Measurements from ENCODE around the gene HELZ. TPM values are rescaled to one million over a fixed set of nuclear protein-coding genes. Genes with fewer than 3 reads are reported as not detected.

HELZ gene
- total and polyA plus RNA-seq, 4 donors: 3.8 to 69.2 (median 25.7) TPM

DNA sequence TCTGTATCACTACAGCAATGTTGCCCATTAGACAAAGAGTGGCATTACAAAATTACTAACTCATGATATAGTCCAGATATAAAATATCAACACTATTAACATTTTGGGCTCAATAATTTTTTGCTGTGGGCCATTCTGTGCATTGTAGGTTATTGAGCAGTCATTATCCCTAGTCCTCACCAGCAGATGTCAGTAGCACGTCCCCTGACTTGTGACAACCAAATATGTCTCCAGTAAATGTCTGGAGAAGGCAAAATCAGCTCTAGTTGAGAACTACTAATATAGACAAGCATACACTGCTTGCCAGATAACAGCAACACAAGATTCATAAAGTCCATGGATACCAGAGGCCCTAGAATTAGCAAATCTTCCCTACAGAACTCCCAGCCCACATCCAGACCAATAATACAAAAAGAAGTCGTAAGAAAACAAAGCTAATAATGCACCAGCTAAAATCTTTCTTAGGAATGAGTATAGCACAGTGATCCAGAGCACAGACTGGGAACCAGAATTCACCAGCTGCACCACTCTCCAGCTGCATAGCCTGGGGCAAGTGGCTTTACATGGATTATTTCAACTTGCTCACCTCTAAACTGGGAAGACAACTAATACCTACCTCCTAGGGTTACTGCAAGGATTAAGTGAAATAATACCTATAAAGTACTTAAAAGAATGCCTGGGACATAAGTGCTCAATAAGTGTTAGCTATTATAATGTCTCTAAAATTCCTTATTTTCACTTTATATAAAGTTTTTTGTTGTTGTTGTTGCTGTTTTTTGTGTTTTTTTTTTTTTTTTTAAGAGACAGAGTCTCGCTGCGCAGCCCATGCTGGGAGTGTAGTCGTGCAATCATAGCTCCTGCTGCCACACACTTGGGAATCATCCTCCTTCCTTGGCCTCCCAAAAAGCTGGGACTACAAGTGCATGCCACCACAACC, 23.7 kb downstream of the HELZ start (continued):
- TF ChIP-seq, protein P1, sequence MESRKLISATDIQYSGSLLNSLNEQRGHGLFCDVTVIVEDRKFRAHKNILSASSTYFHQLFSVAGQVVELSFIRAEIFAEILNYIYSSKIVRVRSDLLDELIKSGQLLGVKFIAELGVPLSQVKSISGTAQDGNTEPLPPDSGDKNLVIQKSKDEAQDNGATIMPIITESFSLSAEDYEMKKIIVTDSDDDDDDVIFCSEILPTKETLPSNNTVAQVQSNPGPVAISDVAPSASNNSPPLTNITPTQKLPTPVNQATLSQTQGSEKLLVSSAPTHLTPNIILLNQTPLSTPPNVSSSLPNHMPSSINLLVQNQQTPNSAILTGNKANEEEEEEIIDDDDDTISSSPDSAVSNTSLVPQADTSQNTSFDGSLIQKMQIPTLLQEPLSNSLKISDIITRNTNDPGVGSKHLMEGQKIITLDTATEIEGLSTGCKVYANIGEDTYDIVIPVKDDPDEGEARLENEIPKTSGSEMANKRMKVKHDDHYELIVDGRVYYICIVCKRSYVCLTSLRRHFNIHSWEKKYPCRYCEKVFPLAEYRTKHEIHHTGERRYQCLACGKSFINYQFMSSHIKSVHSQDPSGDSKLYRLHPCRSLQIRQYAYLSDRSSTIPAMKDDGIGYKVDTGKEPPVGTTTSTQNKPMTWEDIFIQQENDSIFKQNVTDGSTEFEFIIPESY (IDR thresholded peaks at IDR 0.05): no peak

DNA sequence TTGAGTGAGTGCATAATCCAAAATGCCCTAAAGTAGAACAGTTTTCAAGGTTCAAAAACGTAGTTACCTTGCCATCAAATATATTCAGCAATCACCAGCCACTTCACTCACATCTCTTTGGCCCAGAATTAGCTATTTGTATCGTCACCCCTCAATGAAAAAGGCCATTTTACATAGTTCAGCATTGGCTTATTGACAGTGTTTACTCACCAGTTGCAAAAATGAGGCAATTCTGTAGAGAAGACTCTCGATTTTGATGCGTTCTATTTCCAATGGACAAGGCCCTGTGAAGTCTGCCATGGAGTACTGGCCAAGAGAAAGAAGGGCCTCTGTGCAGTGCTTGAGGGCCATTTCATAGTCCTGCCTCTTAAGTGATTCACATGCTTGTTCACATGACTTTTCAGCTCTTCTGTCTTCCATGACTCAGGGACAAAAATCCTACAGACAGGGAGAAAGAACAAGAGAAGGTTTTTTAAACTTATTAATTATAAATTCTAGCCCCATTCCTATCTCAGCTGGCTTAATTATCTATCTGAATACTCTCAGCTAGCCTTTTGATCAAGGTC, 26.5 kb downstream of the HELZ start:
- no peak overlapping the region for H3K9ac ChIP-seq (ENCODE audit: low read depth in 1 of 2, low read length in 2 of 2)
- H3K4me3 ChIP-seq (ENCODE audit: low read depth in 1 of 3, low read length in 3 of 3): no peak overlapping the region
- H3K27ac ChIP-seq (ENCODE audit: low read depth in 1 of 2, low read length in 2 of 2): peak overlapping the region in 1 of 2 donors; percentile 52
- no peak for DNase-seq (ENCODE audit: low spot score)
- peak; percentile 62 for TF ChIP-seq FOXA2 (IDR thresholded peaks at IDR 0.05)
- TF ChIP-seq, protein P2, sequence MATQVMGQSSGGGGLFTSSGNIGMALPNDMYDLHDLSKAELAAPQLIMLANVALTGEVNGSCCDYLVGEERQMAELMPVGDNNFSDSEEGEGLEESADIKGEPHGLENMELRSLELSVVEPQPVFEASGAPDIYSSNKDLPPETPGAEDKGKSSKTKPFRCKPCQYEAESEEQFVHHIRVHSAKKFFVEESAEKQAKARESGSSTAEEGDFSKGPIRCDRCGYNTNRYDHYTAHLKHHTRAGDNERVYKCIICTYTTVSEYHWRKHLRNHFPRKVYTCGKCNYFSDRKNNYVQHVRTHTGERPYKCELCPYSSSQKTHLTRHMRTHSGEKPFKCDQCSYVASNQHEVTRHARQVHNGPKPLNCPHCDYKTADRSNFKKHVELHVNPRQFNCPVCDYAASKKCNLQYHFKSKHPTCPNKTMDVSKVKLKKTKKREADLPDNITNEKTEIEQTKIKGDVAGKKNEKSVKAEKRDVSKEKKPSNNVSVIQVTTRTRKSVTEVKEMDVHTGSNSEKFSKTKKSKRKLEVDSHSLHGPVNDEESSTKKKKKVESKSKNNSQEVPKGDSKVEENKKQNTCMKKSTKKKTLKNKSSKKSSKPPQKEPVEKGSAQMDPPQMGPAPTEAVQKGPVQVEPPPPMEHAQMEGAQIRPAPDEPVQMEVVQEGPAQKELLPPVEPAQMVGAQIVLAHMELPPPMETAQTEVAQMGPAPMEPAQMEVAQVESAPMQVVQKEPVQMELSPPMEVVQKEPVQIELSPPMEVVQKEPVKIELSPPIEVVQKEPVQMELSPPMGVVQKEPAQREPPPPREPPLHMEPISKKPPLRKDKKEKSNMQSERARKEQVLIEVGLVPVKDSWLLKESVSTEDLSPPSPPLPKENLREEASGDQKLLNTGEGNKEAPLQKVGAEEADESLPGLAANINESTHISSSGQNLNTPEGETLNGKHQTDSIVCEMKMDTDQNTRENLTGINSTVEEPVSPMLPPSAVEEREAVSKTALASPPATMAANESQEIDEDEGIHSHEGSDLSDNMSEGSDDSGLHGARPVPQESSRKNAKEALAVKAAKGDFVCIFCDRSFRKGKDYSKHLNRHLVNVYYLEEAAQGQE (IDR thresholded peaks at IDR 0.05): no peak
- TF ChIP-seq, protein P3, sequence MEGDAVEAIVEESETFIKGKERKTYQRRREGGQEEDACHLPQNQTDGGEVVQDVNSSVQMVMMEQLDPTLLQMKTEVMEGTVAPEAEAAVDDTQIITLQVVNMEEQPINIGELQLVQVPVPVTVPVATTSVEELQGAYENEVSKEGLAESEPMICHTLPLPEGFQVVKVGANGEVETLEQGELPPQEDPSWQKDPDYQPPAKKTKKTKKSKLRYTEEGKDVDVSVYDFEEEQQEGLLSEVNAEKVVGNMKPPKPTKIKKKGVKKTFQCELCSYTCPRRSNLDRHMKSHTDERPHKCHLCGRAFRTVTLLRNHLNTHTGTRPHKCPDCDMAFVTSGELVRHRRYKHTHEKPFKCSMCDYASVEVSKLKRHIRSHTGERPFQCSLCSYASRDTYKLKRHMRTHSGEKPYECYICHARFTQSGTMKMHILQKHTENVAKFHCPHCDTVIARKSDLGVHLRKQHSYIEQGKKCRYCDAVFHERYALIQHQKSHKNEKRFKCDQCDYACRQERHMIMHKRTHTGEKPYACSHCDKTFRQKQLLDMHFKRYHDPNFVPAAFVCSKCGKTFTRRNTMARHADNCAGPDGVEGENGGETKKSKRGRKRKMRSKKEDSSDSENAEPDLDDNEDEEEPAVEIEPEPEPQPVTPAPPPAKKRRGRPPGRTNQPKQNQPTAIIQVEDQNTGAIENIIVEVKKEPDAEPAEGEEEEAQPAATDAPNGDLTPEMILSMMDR (IDR thresholded peaks at IDR 0.05; ENCODE audit: low read depth, low read length, missing input control): no peak
- no peak for TF ChIP-seq SP1 (IDR thresholded peaks at IDR 0.05)
- peak in 1 of 2 donors; percentile 27 for TF ChIP-seq JUND (IDR thresholded peaks at IDR 0.05)
- TF ChIP-seq, protein P1 (IDR thresholded peaks at IDR 0.05): no peak
- TF ChIP-seq HNF4G (IDR thresholded peaks at IDR 0.05): no peak
- peak; percentile 30 for TF ChIP-seq FOXA1 (IDR thresholded peaks at IDR 0.05)
- TF ChIP-seq YY1 (IDR thresholded peaks at IDR 0.05): peak; percentile 64
- no peak for TF ChIP-seq HNF4A (conservative IDR thresholded peaks at IDR 0.05)
- TF ChIP-seq, protein P4, sequence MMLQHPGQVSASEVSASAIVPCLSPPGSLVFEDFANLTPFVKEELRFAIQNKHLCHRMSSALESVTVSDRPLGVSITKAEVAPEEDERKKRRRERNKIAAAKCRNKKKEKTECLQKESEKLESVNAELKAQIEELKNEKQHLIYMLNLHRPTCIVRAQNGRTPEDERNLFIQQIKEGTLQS (IDR thresholded peaks at IDR 0.05): peak; percentile 67
- no peak for TF ChIP-seq EGR1 (IDR thresholded peaks at IDR 0.05; ENCODE audit: low read depth in 2 of 2)
- no peak for TF ChIP-seq GABPA (IDR thresholded peaks at IDR 0.05 in 1 of 2, conservative IDR thresholded peaks at IDR 0.05 in 1 of 2)
- no peak for TF ChIP-seq RAD21 (IDR thresholded peaks at IDR 0.05)
- TF ChIP-seq TAF1 (conservative IDR thresholded peaks at IDR 0.05): no peak
- no peak for TF ChIP-seq NR2F2 (IDR thresholded peaks at IDR 0.05)
- no peak for TF ChIP-seq RXRA (IDR thresholded peaks at IDR 0.05)
- TF ChIP-seq, protein P5, sequence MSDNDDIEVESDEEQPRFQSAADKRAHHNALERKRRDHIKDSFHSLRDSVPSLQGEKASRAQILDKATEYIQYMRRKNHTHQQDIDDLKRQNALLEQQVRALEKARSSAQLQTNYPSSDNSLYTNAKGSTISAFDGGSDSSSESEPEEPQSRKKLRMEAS (IDR thresholded peaks at IDR 0.05): peak; percentile 26
- H3K4me1 ChIP-seq (ENCODE audit: control insufficient read depth in 4 of 4, insufficient read depth in 4 of 4, low read length in 3 of 4): peaks cover 4 to 71% (median 35%) of the 10 kb centered on the region in 4 donors
- no peaks in the 10 kb centered on the region for H3K9me3 ChIP-seq (ENCODE audit: control insufficient read depth in 4 of 4, low read length in 3 of 4)
- WGBS: 48% methylated on average over 4 of the region's 4 CpGs
- no peaks in the 10 kb centered on the region for H3K27me3 ChIP-seq (ENCODE audit: control insufficient read depth in 4 of 4, insufficient read depth in 4 of 4, low read length in 3 of 4)
- peaks cover 0 to 8% (median 5%) of the 10 kb centered on the region in 4 donors for H3K36me3 ChIP-seq (ENCODE audit: control insufficient read depth in 4 of 4, insufficient read depth in 3 of 4, low read depth in 1 of 4, low read length in 3 of 4)
